DMS53 (cell line): ENCODE measurements around the gene NFIB.

ENCODE experiments used
- DNase-seq: peaks from one replicate; lab custom pipeline; 2025; lab: John Stamatoyannopoulos, UW

NFIB gene

DNA sequence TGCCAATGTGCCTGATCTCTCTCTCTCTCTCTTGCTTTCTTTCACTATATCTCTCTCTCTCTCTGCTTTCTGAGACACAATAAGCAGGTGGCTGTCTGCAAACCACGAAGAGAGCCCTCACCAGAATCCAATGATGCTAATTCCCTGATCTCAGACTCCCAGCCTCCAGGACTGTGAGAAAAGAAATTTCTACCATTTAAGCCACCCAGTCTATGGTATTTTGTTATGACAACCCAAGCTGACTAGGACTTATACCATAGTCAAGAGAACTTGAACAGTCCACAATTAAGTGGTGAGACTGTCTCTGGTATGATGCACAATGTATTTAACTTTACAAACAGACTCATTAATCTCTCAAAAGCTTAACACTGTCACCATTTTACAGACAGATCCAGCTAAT is 67.0 kb downstream of the NFIB start:
- no peak for DNase-seq

DNA sequence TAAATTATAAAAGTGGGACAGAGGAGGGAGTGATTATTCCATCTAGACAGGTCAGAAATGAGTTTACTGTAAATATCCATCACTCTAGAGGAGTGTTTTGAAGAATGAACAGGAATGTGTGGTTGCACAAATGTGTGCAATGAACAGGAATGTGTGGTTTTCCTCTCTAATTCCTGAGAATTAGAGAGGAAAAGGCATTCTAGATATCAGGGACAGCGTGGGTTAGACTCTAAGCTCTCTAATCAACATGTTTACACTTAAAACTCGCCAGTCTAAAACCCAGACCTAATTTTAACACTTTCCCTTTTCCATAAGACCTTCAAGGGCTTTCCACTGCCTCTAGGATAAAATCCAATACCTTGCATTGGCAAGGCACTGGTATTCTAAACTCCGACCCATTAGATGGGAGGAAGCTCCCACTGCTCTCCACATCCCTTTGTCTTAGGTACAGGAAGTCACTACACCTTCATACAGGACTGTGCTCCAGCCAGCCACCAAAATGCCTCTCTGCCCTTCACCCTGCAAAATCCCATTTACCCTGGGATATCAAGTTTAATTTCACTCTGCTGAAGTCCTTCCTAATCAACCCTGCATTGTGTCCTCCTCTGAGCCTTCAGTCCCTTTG is 67.9 kb downstream of the NFIB start:
- no peak for DNase-seq

DNA sequence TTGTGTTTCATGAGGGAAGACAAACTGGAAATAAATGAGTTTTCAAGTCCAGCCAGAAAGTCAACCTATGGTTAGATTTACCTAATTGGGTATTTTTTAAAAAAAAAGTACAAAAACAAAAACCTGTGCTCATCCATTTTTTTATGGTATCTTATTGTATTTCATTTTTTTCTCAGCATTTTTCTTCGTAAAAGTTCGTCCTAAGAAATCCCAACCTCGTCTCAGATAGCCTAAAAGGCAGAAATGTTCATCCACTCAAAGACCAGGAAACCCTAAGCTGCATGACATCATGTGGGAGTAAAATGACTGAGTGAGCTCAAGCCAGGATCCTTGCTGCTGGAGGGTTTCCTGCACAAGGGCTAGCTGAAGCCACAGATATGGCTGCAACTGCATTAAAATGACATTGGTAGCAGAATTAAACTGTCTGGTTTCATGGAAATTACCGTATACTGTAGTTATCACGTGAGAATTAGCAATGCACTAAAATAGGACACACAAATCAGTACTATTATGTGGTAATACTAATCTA is 70.4 kb downstream of the NFIB start:
- DNase-seq: no peak

DNA sequence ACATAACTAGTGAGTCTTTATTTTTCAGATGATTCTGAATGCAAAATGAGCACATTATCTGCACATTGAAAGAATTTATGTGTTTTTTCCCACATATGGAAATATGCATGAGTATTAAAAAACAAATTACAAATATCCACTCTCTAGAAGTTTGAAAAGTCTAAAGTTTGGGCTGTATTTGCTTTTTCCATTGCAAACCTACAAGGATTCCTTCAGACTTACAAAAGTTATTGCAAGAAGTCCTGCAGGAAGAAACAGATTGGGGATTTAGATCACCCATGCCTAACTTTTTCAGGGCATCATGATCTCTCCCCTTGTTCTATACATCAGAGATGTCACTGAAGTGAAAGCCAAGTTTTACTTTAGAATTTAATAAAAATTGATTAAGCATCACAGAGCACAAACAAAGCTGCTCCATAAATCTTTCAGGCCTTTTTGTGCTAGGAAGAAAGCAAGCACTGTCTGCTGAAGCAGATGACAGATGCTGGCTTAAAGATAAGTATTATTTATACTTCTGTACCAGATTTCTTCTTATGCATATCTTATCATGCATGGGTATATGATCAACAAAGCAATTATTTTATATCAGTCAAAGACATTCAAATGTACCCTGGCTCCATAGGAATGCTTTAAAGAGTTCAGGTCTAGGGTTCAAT is 71.7 kb downstream of the NFIB start:
- DNase-seq: no peak

DNA sequence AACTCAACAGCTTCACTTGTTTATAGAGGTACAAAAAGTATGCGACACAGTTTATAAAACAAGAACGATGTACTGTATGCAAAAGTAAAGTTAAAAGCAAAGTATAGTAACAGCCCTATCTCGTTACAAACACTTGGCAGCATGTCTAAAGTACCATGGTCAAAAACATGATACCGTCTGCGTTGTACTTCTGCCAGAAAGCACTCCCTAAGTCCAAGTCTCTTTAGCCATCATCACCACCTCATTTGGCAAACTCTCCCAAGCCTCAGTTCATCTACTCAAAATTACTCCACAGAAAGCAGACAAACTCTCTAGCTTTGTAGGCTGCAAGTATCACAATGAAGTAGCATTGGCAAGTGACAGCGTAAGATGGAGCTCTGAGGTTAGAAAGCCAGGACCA is 73.4 kb downstream of the NFIB start:
- DNase-seq: no peak

DNA sequence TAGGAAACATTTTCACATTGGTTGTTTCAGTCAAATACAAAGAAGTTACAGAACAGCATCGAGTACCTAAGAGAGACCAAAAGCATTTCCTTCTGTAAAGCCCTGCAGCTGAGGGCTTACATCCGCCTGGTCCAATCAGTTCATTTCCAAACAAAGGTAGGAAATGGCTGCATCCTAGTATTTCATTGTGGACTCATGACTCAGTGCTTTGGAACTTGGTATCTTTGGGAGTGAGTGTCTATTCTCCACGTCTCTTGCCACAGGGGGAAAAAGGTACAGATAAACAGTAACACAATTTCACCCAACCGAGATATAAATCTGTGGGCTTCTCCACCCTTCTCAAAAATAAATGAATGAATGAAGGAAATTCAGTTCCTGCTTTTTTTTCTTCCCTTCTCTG is 75.4 kb downstream of the NFIB start:
- peak; percentile 35 for DNase-seq

DNA sequence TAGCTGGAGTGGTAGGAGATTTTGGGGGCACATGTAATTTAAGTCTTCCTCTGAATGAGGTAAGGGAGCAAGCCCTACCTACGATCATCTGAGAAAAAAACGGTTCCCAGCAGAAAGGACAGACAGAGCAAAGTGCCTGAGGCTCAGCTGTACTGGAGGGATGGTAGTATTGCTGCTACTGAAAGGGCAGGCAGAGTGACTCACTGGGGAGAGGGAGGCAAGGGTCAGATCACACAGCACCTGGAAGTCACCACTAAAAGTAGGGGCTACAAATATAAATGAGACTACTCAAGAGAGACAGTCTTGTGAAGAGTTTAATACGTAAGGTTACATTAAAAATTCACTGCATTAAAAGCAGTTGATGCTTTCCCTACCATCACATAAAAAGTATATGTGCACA is 75.9 kb downstream of the NFIB start:
- peak; percentile 13 for DNase-seq

DNA sequence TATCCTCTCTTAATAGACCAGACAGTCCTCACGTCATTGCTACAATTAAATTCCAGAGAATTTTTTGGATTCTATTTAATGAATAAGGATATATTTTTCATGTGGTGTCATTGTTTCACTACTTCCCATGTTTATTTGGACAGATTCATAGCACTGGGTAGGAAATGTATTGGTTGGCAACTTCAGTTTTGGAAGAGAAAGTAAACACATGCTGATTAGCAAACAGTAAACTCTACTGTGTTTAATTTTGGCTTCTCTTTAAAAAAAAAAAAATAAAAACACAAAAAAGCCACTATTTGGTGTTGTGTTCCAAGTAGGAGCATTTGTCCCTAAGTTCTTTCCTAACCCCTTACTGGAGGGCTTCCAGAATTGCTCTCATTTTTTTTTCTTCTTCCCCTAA is 77.3 kb downstream of the NFIB start:
- DNase-seq: no peak

DNA sequence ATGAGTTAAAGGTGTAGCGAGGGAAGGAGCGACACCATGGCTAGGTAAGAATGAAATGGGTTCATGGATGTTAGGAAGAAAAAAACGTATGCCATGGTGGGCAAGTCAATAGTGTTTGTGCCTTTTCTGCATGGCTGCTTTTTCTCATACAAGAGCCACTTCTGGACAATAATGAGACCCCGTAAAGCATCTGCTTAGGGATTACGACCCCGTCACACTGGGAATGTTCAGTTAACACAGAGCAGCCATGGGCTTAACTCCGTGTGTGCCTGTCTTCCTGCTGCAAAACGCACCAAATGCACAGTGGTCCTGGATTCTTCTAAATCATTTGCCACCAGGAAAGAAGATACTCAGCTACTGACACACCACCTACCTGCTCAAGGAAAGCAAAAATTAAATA is 81.8 kb downstream of the NFIB start:
- DNase-seq: no peak

DNA sequence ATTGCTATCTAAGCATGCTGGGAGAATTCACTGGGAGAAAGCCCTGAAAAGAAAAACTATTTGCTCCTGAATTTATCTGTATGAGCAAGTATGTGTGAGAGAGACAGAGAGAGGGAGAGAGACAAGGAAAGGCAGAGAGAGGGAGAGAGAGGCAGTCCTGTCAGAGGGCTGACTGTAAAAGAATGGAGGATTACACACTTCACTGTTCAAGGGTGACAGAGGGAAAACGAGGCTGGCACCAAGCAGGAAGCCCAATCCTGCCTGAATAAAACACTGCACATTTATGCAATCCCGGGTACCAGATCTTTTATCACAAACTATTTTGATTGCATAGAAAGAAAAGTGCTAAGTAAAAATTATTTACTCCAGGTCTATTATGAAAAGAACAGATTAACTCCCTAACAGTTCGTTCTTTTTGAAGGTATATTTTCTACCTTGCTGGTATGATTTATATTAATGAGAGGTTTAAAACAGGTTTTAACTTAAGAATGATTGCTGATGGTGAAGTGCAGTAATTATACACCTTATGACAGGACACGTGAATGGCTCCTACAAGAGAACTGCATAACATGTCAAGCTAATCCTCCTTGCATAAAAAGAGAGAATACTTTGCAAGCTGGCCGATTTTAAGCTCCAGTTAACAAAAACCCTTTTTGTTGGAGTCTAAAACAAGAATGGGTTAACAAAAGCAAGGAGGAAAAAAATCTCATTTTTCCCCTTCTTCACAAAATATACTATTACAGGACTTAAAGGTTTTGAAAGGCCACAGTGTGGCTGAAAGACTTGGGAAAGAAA is 82.5 kb downstream of the NFIB start:
- DNase-seq: no peak

DNA sequence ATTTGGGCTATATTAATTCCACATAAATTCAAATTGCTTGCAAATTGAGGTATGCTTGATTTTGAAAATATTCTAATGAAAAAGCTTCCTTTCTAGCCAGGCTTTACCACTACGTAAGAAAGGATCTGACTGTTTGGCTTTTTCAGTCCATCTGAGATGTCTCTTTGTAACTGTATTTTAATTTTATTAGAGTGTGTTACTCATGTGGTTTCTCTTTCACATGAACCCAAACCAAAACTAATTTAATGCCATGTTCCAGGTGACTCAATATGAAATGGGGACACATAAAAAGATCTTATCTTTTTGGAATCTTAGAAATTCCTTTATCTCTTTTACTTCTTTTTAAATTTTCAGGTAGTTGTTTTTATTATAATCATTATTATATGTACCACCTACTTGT is 85.3 kb downstream of the NFIB start:
- DNase-seq: no peak

DNA sequence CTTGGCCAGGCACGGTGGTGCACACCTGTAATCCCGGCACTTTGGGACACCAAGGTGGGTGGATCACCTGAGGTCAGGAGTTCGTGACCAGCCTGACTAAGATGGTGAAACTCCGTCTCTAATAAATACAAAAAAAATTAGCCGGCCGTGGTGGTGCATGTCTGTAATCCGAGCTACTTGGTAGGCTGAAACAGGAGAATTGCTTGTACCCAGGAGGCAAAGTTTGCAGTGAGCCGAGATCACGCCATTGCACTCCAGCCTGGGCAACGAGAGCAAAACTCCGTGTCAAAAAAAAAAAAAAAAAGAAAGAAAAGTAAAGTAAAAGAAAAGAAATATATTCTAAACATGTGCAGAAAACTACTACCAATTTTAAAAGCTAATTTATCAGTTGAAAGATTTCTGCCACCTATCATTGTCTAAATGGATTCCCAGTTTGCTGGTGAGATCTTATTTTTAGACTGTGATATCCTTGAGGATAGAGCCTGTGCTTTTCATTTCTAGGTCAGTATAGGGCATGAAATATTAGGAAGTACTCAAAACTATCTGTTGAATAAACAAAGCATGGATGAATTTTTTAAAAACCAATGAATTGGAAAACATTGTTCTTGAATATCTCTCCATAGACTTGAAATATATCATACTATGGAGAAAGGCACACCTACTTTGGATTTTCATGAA is 86.9 kb downstream of the NFIB start:
- no peak for DNase-seq

DNA sequence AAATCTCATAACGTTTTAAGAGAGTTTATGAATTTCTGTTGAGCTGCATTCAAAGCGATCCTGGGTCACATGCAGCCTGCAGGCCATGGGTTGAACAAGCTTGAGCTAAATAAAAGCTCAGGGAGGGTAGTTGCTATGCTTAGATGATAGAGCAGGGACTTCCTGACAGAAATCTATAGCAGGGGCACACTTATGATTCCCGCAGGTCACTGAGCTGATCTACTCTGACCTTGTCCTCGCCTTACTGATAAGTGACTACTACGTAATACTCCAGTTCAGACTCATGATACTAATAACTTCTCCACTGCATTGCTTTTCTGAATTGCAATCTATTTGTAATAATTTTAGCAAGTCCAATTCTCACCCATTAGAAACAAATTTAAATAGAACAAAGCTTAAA is 90.9 kb downstream of the NFIB start:
- DNase-seq: no peak

DNA sequence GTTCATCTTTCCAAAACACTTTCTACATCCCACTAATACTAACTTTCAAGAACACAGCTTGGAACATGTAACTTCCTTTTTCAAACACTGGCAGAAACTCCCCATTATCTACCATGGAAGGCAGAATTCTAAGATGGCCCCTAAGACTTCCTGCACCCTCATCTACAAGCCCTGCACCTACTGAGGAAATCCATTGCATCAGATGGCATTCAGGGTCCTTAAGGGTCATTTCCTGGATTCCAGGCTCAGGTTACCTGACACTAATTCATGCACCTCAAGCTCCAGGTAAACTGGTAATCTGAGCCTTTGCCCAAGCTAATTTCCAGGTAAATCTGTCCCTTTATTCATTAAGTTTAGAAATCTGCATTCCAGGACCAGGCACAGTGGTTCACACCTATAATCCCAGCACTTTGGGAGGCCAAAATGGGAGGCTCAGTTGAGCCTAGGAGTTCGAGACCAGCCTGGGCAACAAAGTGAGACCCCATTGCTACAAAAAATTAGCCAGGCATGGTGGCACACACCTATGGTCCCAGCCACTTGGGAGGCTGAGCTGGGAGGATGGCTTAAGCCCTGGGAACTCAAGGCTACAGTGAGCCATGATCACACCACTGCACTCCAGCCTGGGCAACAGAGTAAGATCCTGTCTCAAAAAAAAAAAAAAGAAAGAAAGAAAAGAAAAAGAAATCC is 91.6 kb downstream of the NFIB start:
- peak; percentile 13 for DNase-seq

DNA sequence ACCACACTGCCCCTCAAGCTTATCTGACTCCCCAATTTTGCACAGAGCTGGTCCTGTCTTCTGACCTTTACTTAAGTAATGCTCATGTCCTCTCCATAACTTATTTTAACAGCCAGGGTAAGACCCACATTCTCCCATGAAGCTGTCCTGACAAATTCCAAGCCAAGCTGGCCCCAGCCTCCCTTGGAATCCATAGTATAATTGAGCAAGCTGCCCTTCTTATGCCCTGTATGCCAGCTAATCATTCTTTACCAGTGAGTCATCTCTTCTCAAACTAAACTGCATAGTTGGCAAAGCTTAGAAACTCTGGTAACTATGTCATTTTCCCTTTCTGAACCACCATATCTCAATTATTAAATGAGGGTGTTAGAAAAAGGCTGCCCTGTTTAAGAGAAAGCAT is 92.4 kb downstream of the NFIB start:
- DNase-seq: no peak

DNA sequence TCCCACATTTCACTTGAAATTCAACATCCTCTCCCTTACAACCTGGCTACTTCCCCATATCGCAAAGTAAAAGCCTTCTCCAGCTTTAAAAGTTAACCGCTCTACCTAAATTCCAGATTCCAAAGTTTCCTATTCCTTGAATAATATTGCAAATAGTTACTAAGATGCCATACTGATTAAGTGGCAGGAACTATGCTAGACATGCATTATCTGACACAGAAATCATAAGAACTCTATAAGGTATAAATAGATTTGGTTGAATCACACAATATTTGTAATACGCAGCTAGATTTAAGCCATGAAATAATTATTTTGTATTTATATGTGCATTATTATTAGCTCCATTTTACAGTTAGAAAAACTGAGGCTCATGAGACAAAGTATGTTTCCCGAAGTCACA is 92.8 kb downstream of the NFIB start:
- no peak for DNase-seq

DNA sequence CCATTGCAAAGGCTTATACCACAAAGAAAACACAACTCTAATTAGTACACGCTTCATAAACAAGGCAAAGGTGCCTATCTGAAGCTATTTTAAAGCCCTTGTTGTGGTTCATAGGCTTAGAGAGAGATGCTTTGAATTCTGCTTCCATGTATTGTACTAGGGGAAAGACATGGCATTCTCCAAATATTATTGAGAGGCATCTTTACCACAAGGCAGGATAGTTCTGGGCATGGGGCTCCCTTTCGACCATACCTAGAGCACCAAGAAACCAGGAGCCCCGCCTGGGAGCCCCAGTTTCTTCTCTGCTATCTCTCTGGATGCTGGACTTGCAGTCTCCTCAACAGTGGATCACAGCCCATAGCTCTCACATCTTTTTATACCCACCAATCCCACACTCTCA is 93.7 kb downstream of the NFIB start:
- no peak for DNase-seq

DNA sequence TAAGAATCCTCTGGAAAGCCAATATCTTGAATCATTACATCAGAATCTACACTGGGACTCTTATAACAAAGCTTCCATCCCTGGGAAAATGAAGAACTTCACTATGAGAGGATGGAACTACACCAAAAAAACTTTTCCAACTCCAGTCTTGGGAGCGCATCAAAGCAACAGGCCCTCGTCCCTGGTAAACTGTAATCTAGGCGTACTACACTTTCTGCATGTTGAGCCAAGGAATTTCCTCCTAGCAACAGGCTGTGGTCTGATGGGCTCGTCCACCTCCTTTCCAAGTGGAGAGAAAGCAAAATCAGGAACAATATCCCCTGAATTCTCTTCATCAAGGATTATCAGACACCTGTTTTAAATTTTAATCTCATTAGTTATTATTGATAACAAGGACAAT is 94.1 kb downstream of the NFIB start:
- DNase-seq: no peak

DNA sequence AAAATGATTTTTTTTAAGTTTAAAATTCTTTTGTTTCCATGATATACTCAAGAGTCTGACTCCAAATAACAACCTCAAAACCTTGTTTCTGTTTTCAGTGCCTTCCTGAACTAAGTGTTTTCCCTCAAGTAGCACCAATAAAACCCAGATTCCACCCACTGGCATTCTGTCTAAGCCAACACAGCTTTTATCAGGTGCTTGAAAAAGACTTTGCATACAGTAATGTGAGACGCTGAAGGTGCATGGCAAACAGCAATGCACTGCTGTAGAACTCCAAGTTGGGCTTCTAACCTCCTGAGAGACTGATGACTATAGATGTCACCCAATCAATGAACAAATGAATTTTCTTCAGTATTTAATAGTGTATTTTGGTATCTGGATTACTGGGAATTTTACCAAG is 95.7 kb downstream of the NFIB start:
- DNase-seq: peak; percentile 5

DNA sequence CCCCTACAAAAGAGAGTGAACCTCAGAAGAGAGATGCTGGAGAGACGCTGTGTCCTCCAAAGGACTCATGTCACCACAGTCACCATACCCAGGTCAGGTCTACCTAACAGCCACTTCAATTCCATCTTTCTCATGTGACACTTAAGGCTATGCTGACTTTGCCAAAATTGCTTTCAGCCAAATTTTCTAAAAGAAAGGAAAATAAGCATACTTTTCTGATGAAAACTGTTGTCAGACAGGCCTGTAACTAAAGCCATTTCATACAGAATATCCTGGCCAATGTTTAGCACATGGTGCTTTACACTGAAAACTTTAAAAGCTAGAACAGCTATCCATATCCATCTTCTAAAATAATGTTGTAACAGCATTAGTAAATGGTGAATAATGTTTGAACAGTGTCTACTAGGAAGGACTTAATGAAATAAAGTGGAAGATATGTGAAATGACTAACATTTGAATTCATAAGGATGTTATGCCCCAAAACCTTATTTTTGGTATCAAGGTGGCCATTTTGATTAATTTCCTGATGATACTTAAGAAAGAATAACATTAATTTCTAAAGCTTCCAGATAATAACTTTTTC is 97.2 kb downstream of the NFIB start:
- DNase-seq: no peak

DNA sequence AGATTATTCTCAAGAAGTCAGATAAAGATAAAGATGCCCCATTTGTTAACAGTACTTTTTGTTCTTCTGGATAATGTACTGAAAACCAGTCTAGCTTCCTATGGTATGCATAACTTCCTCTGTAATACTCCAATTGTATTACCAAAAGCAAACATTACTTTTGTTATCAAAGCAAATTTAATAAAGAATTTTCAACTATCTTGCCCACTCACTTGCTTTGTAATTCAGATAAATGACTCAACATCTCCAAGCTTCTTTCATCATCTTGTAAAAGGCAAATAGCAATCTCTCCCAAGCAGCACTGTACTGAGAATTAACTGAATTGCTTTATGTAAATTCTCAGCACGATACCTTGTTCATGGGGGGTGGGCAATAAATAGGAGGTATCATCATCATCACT is 98.3 kb downstream of the NFIB start:
- no peak for DNase-seq

DNA sequence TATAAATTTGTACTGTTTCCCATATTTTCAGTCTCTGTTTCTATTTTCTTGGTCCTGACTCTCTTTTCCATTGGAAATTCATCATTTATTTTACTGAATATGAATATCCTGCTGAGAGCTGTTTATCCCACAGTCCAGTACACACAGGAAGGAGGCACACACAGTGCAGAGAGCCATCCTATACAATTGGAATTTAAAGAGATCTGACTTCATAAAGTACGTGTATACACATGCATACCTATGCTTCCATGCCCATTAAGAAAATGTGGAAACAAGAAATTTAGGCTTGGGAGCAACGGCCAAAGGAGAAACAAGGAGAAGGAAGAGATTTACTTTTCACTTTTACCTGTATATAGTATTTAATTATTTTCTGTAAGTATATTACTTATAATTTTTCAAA is 99.2 kb downstream of the NFIB start:
- DNase-seq: no peak
